Retina (tissue), 1 donor: ENCODE results near the gene RNF157.
"Not testable (repeated sequence)": the region's sequence is repeated elsewhere in the genome, so short reads cannot be mapped to it uniquely, and the experiment has no call there.

Experiments used
- DNase-seq: peaks from one replicate; pipeline ENCODE4 v3.0.0-alpha.2; 2016

The RNF157 gene

GRCh38 chr17:76270127-76270592 lies 29.9 kb upstream of the RNF157 start:
- no peak for DNase-seq

DNA sequence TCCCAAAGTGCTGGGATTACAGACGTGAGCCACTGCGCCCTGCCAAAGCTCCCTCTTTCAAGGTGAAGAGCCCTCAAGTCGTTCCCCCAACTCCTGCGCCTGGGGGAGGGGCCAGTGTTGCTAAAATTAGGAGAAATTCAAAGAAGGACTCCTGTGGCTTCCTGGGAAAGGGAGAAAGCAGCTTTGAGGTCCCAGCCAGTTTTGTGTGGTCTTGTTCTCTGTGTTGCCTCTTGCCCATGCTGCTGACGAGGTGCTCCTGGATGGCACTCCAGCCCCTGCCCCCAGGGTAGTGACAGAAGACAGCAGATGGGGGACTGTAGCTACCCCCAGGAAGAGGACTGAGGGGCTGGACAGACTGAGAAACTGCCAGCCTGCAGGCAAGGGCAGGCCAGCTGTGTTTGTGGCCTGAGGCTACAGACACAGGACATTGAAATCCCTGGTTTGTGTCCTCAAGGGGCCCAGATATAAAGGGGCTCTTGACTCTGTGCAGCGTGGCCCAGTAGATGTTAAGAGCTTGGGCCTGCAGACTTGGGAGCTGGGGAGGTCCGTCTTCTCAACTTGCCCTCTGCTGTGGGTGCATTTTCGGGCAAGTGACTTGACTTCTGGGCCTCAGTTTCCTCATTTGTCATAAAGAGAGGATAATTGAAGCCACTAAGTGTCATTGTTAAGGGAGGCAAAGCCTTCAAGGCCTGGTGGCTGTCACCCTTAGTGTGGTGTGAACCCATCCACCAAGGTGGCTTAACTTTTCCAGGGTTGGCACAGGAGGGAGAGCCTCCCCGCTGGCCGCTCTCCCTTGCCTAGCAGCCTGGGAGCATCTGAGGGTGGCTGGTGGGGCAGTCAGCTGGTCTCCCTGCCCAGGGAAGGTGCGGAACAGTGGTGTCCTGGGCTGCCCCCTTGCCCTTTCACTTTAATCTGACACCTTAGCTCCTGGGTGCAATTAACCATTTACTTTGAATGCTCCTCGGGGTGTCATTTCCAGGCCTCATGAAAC lies 29.0 kb upstream of the RNF157 start:
- no peak for DNase-seq

DNA sequence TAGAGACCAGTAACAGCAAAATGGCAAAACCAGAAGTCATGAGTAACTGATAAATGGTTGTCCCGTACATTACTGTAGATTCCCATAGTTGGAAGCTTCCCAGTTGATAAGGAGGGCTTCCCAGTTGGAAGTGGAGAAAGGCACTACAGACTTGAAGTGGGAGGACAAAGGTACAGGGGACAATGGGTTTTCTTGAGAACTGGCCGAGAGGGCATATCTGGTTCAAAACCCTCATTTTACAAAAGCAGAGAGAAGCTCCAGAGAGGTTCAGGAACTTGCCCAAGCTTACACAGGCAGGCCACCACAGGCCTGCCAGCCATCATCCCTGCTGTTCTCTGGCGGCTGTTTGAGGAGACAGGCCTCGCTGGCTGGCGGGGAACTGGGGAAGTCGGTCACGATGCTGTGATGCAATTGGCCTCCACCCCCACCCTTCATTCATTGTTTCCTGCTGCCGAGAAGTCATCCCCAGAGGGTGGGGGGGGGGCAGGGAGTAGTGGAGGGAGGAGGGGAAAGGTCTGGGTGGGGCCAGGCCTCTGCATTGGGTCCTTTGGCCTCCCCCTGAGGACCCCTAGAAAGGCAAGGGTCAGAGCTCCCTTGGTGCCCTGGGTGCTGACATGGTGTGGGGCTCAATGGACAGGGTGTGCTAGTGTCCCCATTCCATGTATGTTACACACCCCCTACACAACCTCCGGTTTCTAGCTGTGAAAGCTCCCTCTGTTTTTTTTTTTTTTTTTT lies 27.9 kb upstream of the RNF157 start:
- no peak for DNase-seq

- DNase-seq = not testable (repeated sequence)
Measured at GRCh38 chr17:76267581-76268001, 27.3 kb upstream of the RNF157 start.

DNA sequence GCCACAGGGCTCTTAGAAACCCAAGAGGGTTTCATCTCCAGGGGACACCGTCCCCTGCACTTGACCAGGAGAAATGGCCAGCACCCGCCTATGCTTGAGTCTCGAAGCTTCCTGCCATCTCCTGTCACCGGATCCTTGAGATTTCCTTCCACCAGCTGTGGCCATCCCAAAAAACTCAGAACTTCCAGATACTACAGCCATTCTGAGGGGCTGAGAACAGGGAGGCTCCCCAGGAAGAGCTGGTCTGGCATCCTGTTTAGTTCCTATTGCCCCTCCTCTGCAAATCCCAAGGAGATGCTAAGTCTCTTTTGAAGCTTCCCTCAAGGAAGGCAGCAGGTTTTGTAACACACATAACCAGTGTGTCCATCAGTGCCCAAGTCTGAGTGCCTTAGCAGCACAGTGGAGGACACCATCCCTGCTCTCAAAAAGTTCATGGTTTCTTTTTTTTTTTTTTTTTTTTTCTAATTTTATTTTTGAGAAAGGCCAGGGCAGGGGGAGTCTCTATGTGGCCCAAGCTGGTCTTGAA lies 26.8 kb upstream of the RNF157 start:
- DNase-seq = no peak

DNA sequence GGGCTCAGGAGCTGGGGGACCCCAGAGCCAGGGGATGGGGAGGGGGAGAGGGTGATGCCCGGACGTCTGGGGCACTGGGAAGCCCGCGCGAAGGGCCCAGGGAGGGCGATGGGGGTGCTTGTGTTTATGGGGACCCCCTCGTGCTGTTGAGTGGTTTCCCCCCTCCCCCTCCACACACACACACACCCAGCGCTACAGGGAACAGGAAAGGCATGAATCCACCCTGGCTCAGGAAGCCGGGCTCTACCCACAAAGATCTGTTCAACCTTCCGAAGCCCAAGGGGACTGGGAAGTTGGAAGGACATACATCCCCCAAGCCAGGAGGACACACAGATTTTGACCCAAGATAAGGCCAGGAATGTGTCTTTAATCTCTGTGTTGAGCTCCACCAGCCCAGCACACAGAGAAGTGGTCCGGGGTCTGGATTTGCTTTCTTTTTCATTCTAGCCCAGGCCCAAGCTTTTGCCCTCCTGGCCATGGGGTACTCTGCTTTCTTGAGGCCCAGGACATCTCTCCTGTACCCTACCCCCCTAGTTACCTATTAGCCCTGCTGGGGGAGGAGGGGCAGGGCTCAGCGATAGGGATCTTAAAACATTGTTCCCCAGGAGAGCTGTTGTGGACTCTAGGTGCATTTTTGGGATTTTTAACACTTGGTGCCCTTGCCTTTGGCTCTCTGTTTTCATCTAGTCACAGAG lies 26.1 kb upstream of the RNF157 start:
- DNase-seq = no peak

- peak; percentile 63 for DNase-seq
Measured at GRCh38 chr17:76265624-76266243, 25.4 kb upstream of the RNF157 start.

DNA sequence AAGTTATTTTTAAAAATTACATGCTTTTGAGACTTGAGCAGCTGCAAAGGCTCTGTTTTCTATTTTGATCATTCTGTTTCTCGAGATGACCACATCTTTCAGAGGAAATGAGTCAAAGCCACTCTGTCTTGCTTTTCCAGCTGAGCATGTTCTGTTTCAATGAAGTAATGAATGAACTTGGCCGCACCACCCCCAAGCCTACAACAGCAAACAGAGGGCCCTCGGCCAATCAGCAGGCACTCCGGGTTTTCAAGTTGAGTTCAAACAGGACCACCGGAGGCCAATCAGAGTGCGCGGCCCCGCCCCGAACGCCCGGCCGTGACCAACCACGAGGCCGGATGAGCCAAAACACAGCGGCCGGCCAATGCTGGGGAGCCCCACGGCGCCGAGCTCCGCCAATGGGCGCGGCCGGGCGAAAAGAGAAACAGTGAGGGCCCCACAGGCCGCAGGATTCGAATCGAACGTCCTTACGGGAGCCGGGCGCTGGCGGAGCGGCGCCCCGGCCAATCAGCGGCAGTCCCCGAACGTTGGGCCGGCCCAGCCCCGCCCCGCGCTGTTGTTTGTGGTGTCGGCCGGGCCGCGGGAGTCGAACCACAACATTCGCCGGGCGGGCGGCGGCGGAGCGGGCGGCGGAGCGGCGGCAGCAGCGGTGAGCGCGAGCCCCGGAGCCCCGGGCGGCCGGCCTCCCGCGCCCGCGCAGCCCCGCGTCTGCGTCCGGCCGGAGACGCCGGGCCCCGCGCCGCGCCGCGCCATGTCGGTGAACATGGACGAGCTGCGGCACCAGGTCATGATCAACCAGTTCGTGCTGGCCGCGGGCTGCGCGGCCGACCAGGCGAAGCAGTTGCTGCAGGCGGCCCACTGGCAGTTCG lies 24.7 kb upstream of the RNF157 start, which contains the start of gene UBALD2:
TSS of gene UBALD2 (plus strand) at position 594 of the 869 bp plus-strand sequence. CDS start at position 752, 158 bp downstream.
- peak; percentile 99 for DNase-seq

DNA sequence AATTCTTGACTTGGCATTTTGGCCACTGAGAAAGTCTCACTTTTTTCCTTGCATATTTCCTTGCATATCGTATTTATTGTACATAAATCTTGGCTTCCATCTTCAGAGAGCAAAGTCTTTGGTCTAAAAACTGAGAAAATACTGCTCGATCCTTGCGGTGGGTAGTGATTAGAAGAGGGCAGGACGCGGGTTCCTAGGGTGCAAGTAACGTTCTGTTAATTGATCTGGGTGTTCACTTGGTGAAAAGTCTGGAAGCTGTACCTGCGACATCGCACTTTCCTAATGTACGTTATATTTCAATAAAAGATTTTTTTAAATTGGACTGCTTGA lies 24.1 kb upstream of the RNF157 start:
- no peak for DNase-seq

DNA sequence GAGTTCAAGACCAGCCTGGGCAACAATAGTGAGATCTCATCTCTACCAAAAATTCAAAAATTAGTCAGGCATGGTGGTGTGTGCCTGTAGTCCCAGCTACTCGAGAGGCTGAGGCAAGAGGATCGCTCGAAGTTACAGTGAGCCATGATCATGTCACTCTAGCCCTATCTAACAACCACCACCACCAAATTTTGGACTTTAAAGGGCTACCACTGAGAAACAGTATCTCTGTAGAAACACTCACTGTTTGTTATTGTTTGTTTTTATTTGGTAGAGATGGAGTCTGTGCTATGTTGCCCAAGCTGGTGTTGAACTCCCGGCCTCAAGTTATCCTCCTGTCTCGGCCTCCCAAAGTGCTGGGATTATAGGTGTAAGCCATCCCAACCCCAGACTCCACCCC lies 23.6 kb upstream of the RNF157 start:
- no peak for DNase-seq

- no peak for DNase-seq
Measured at GRCh38 chr17:76262732-76263344, 22.5 kb upstream of the RNF157 start.

DNA sequence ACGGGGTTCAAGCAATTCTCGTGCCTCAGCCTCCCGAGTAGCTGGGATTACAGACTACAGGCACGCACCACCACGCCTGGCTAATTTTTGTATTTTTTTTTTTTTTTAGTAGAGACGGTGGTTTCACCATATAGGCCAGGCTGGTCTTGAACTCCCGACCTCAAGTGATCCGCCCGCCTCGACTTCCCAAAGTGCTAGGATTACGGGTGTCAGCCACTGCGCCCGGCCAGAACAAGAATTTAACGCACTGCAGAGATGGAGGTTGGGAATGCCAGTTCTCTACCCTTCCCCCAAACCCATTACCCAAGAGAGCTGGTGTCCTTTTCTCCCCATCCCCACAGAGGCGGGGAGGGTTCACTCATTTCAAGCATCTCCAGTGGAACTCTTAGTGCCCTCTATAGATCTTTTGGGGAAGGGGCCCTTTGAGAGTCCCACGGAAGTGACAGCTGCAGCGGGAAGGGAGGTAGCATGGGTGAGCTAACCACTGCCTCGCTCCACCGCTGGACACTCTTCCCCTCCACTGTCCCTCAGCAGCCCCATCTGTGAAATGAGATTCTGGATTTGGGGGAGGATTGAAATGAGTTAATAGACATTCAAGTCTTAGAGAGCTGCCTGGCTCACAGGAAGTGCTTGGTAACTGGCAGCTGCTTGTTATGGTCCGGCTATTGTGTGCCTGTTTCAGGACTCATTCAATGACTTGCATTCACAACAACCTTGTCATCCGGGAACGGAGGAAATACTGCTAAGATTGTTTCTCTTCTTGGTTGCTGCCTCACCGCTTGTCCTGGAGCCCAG lies 21.3 kb upstream of the RNF157 start:
- no peak for DNase-seq

GRCh38 chr17:76260669-76261068 lies 20.4 kb upstream of the RNF157 start:
- no peak for DNase-seq

GRCh38 chr17:76260220-76260619 lies 19.9 kb upstream of the RNF157 start:
- no peak for DNase-seq

DNA sequence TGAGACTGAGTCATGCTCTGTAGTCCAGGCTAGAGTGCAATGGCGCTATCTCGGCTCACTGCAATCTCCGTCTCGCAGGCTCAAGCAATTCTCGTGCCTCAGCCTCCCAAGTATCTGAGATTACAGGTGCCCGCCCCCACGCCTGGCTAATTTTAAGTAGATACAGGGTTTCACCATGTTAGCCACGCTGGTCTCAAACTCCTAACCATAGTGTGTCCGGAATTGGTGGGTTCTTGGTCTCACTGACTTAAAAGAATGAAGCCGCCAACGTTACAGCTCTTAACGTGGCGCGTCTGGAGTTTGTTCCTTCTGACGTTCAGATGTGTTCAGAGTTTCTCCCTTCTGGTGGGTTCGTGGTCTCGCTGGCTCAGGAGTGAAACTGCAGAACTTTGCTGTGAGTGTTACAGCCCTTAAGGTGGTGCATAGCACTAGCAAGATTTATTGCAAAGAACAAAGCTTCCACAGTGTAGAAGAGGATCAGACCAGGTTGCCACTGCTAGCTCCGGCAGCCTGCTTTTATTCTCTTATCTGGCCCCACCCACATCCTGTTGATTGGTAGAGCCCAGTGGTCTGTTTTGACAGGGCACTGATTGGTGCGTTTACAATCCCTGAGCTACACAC lies 16.2 kb upstream of the RNF157 start:
- DNase-seq = not testable (repeated sequence)

- no peak for DNase-seq
Measured at GRCh38 chr17:76255801-76256429, 15.6 kb upstream of the RNF157 start.

- DNase-seq = no peak
Measured at GRCh38 chr17:76254275-76254674, 14.0 kb upstream of the RNF157 start.

DNA sequence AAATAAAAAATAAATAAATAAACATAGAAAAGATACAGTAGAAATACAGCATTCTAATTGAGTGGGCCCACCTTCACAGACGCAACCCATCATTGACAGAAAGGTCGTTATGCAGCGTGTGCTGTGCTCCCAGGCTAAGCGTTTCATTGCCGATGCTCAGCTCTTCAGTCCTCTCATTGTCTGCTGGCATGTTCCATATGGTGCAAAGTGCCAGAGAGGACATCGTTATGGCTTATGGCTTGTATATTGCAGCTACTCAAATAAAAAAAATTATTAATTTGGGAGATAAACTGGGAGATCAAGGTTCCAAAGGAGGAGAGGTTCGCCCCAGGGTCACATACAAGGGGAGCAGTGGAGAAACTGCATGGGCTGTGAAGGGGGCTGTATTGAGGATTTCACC lies 13.5 kb upstream of the RNF157 start:
- no peak for DNase-seq
